Endothelial cell of umbilical vein (primary cell): ENCODE results near the gene TRAIP. TPM values are rescaled to one million over a fixed set of nuclear protein-coding genes. Genes with fewer than 3 reads are reported as not detected.

ENCODE experiments used
- BruUV-seq: library from RNA; stranded (reverse); fragments of 400-500 nt; replicated peaks from 2 replicates; lab custom pipeline; 2021; lab: Mats Ljungman, UMichigan
- CTCF ChIA-PET: fragments of 300-600, 350-600 bp; sonication (Branson Sonifier 250); formaldehyde crosslinking; loops from one replicate; lab custom pipeline; 2021; ENCODE audit warnings: antibody characterized with exemption, inconsistent platforms; lab: Charles Lee
- POLR2A ChIA-PET: fragments of 300-600, 350-600 bp; sonication (Branson Sonifier 250); formaldehyde crosslinking; loops from one replicate; lab custom pipeline; 2021; ENCODE audit warnings: antibody characterized with exemption, inconsistent platforms; lab: Charles Lee
- DNase-seq: peaks from one replicate; pipeline ENCODE4 v3.0.0-alpha.2; 2011; ENCODE audit warnings: low read depth, low spot score
- FAIRE-seq: peaks from 2 replicates; lab custom pipeline; 2011; peaks lifted over from hg19 to GRCh38; lab: Jason Lieb, UNC
- H2AFZ ChIP-seq: 2 replicates; pipeline ENCODE4 v1.6.0; 2012; ENCODE audit warnings: low read depth, low read length, control low read depth, inconsistent platforms
- H3K27ac ChIP-seq: 2 replicates; pipeline ENCODE4 v1.5.1; 2011; ENCODE audit warnings: low read depth, mild to moderate bottlenecking, control low read depth, low read length, moderate library complexity; ENCODE audit not compliant: insufficient read depth
- H3K27me3 ChIP-seq, 2 experiments: 2 replicates each; pipeline versions ENCODE4 v1.6.0 to v1.6.1; 2011; ENCODE audit warnings: low read length in 2 of 2, mixed read lengths in 1 of 2; ENCODE audit not compliant: control insufficient read depth in 2 of 2, insufficient read depth in 2 of 2
- H3K36me3 ChIP-seq, 2 experiments: 2 replicates in 1 of 2; 3 replicates in 1 of 2; pipeline ENCODE4 v1.5.1; 2011; ENCODE audit warnings: low read length in 2 of 2, mild to moderate bottlenecking in 1 of 2, moderate library complexity in 1 of 2; ENCODE audit not compliant: control insufficient read depth in 2 of 2, insufficient read depth in 2 of 2; ENCODE audit errors: extremely low read depth in 1 of 2
- H3K4me1 ChIP-seq: 3 replicates; pipeline ENCODE4 v1.5.1; 2011; ENCODE audit warnings: mild to moderate bottlenecking, low read length; ENCODE audit not compliant: control insufficient read depth, insufficient read depth; ENCODE audit errors: extremely low read depth
- H3K4me2 ChIP-seq: 2 replicates; pipeline ENCODE4 v1.6.1; 2011; ENCODE audit warnings: low read length, control low read depth, mixed read lengths; ENCODE audit not compliant: insufficient read depth
- H3K4me3 ChIP-seq, 3 experiments: fragments of 200-600 bp in 1 of 3; sonication (generic), shearing (Covaris generic) in 1 of 3; replicated peaks in 1 of 3; 2 replicates each; pipeline ENCODE4 v1.5.1; 2011 to 2016; ENCODE audit warnings: control low read depth in 3 of 3, low read length in 3 of 3, mild to moderate bottlenecking in 2 of 3, inconsistent platforms in 1 of 3, low read depth in 1 of 3, moderate library complexity in 1 of 3; ENCODE audit not compliant: insufficient read depth in 1 of 3
- H3K79me2 ChIP-seq: 2 replicates; pipeline ENCODE4 v1.6.0; 2012; ENCODE audit warnings: low read length, inconsistent platforms; ENCODE audit not compliant: control insufficient read depth, insufficient read depth
- H3K9ac ChIP-seq: replicated peaks from 2 replicates; pipeline ENCODE3; 2011; ENCODE audit warnings: low read length, control low read depth; ENCODE audit not compliant: insufficient read depth; ENCODE audit errors: extremely low read depth
- H3K9me1 ChIP-seq: replicated peaks from 3 replicates; pipeline ENCODE4 v1.6.0; 2011; ENCODE audit warnings: mild to moderate bottlenecking, low read length; ENCODE audit not compliant: control insufficient read depth, insufficient read depth; ENCODE audit errors: extremely low read depth
- H3K9me3 ChIP-seq: replicated peaks from 2 replicates; pipeline ENCODE4 v1.5.1; 2012; ENCODE audit warnings: low read length, inconsistent platforms; ENCODE audit not compliant: control insufficient read depth, insufficient read depth
- H4K20me1 ChIP-seq: replicated peaks from 2 replicates; pipeline ENCODE3; 2011; ENCODE audit warnings: mild to moderate bottlenecking, low read length; ENCODE audit not compliant: control insufficient read depth, insufficient read depth; ENCODE audit errors: extremely low read depth
- CTCF ChIP-seq, 2 donors: IDR thresholded peaks; 1 replicate in 1 of 2; 2 replicates in 1 of 2; pipeline ENCODE4 v1.5.1; 2011; ENCODE audit warnings: low read length in 2 of 2, mild to moderate bottlenecking in 2 of 2, moderate library complexity in 2 of 2, control low read depth in 1 of 2, inconsistent platforms in 1 of 2, low read depth in 1 of 2; ENCODE audit not compliant: insufficient read depth in 1 of 2; ENCODE audit errors: extremely low read depth in 1 of 2
- EZH2 ChIP-seq: IDR thresholded peaks from 2 replicates; pipeline ENCODE4 v1.6.1; 2012; ENCODE audit warnings: borderline replicate concordance, low read depth, mild to moderate bottlenecking, moderate library complexity, low read length, inconsistent platforms; ENCODE audit not compliant: severe bottlenecking
- FOS ChIP-seq: IDR thresholded peaks from 2 replicates; pipeline ENCODE4 v1.6.1; 2011; ENCODE audit warnings: mild to moderate bottlenecking, low read length, moderate library complexity, borderline replicate concordance; ENCODE audit not compliant: insufficient read depth
- GATA2 ChIP-seq: IDR thresholded peaks from 2 replicates; pipeline ENCODE4 v1.7.0; 2011; ENCODE audit warnings: low read depth, mild to moderate bottlenecking, moderate library complexity, mixed read lengths, low read length; ENCODE audit not compliant: insufficient read length, insufficient read depth
- JUN ChIP-seq: IDR thresholded peaks from 2 replicates; pipeline ENCODE4 v1.6.1; 2011; ENCODE audit warnings: borderline replicate concordance, low read depth; ENCODE audit not compliant: insufficient read length, insufficient read depth
- MAX ChIP-seq: IDR thresholded peaks from 2 replicates; pipeline ENCODE4 v1.6.1; 2011; ENCODE audit not compliant: insufficient read depth, insufficient read length
- MYC ChIP-seq: IDR thresholded peaks from one replicate; pipeline ENCODE4 v1.6.1; 2011; ENCODE audit warnings: mild to moderate bottlenecking, low read depth, low read length
- POLR2A ChIP-seq: IDR thresholded peaks from 2 replicates; pipeline ENCODE4 v1.6.1; 2012; ENCODE audit warnings: low read depth, mild to moderate bottlenecking, control low read depth, low read length
- POLR2AphosphoS5 ChIP-seq: IDR thresholded peaks from 2 replicates; pipeline ENCODE4 v1.6.1; 2012; ENCODE audit warnings: low read depth, mild to moderate bottlenecking, control low read depth, low read length, moderate library complexity; ENCODE audit not compliant: insufficient read depth
- dilution Hi-C: fragments of 300-500 bp; cut with MboI; formaldehyde crosslinking; loops from one replicate; pipeline ENCODE4 v1.15.0; 2019; ENCODE audit warnings: low sequenced_read_pairs; ENCODE audit not compliant: extremely low pct_ligation_motif_present
- intact Hi-C: fragments of 100-400 bp; cut with micrococcal nuclease; formaldehyde crosslinking; loops from one replicate; pipeline ENCODE4 v1.10.0; 2022
- polyA plus RNA-seq, 4 experiments: library from polyadenylated mRNA; depleted of rRNA in 3 of 4; stranded (reverse) in 3 of 4; unstranded in 1 of 4; fragments of >200 nt; gene quantifications; 2 replicates each; pipeline versions ENCODE4 v1.2.1 to v1.2.3, GENCODE V29; 2011 to 2012; ENCODE audit warnings: missing spikeins in 1 of 4
- total RNA-seq: library from RNA; stranded (reverse); gene quantifications from 2 replicates; pipeline ENCODE4 v1.2.3, GENCODE V29; 2021

The TRAIP gene
- total and polyA plus RNA-seq, 2 donors (not counting 3 experiments of a cell fraction or from before 2014, with no cell fraction given): 9.5 to 13.4 TPM

GRCh38 chr3:49867871-49868321, 11.5 kb upstream of the TRAIP start:
- Histone ChIP-seq H3K4me3 (no peak overlapping the region), H3K9ac (no peak overlapping the region), H3K9me1 (no peaks in the 10 kb centered on the region), H2AFZ (no peak overlapping the region), H3K4me2 (no peak overlapping the region), H3K27me3 (peaks cover 30 to 36% of the 10 kb centered on the region in 2 experiments), H3K36me3 (no peaks in the 10 kb centered on the region), H4K20me1 (no peaks in the 10 kb centered on the region), H3K27ac (no peak overlapping the region), H3K4me1 (no peaks in the 10 kb centered on the region), H3K79me2 (no peaks in the 10 kb centered on the region), H3K9me3 (no peaks in the 10 kb centered on the region)
- no TSS peak for BruUV-seq
- ChIA-PET POLR2A (interaction anchor here (0.6 to 1.6 kb wide), 2 partner anchors 73 to 303 kb away, joined by 3 to 9 read pairs; no protein-coding TSS in a partner anchor), CTCF (interaction anchor here (0.6 to 1.9 kb wide), 6 partner anchors 10 to 29 kb away, joined by 3 to 6 read pairs (median 5); no protein-coding TSS in a partner anchor)
- TF ChIP-seq MAX: no peak
- no peak for TF ChIP-seq FOS
- TF ChIP-seq GATA2: no peak
- TF ChIP-seq JUN: no peak
- no peak for TF ChIP-seq POLR2AphosphoS5
- no peak for TF ChIP-seq CTCF (IDR thresholded peaks at IDR 0.05; ENCODE audit: extremely low read depth in 1 of 2, insufficient read depth in 1 of 2, low read depth in 1 of 2, low read length in 2 of 2)
- no peak for TF ChIP-seq POLR2A
- TF ChIP-seq EZH2: no peak
- no peak for TF ChIP-seq MYC
- DNase-seq: peak; percentile 29
- intact Hi-C loops: no loop called here
- FAIRE-seq: no peak
- dilution Hi-C loops: no loop called here
